IPS-18c (cell line): ENCODE results near the gene MTMR11.
"Not testable (repeated sequence)": the region's sequence is repeated elsewhere in the genome, so short reads cannot be mapped to it uniquely, and the experiment has no call there.

Source experiments
- H3K4me3 ChIP-seq: 2 replicates; pipeline ENCODE4 v1.7.0; 2013; ENCODE audit warnings: low read depth, mild to moderate bottlenecking, low read length, moderate library complexity; ENCODE audit not compliant: insufficient read depth
- H3K9me3 ChIP-seq: one replicate; pipeline ENCODE4 v1.6.1; 2013; ENCODE audit warnings: mild to moderate bottlenecking, low read length, moderate library complexity; ENCODE audit not compliant: control insufficient read depth, insufficient read depth

MTMR11 gene

GRCh38 chr1:149936170-149936991 lies at the start of gene MTMR11:
TSS of gene MTMR11 (minus strand) at chr1:149936879. CDS start at chr1:149936647, 232 bp downstream.
- peaks cover 4% of the 10 kb centered on the region for H3K9me3 ChIP-seq
- H3K4me3 ChIP-seq = peak within 1 kb of the TSS; percentile 49

GRCh38 chr1:149979972-149980540 lies 43.4 kb upstream of the MTMR11 start:
- no peak overlapping the region for H3K4me3 ChIP-seq
- H3K9me3 ChIP-seq = no peaks in the 10 kb centered on the region

GRCh38 chr1:149979245-149979971 lies 42.7 kb upstream of the MTMR11 start:
- no peak overlapping the region for H3K4me3 ChIP-seq

GRCh38 chr1:149978547-149979023 lies 41.9 kb upstream of the MTMR11 start:
- H3K9me3 ChIP-seq = no peaks in the 10 kb centered on the region
- H3K4me3 ChIP-seq = no peak overlapping the region

More at GRCh38 chr1:149979245-149979971, 42.7 kb upstream of the MTMR11 start:
- no peaks in the 10 kb centered on the region for H3K9me3 ChIP-seq

- H3K4me3 ChIP-seq = no peak overlapping the region
- H3K9me3 ChIP-seq = no peaks in the 10 kb centered on the region
Measured at GRCh38 chr1:149977345-149977744, 40.7 kb upstream of the MTMR11 start.

- H3K9me3 ChIP-seq = no peaks in the 10 kb centered on the region
- no peak overlapping the region for H3K4me3 ChIP-seq
Measured at GRCh38 chr1:149972547-149972946, 35.9 kb upstream of the MTMR11 start.

GRCh38 chr1:149967646-149968045 lies 31.0 kb upstream of the MTMR11 start:
- no peaks in the 10 kb centered on the region for H3K9me3 ChIP-seq
- H3K4me3 ChIP-seq = no peak overlapping the region

- no peaks in the 10 kb centered on the region for H3K9me3 ChIP-seq
- no peak overlapping the region for H3K4me3 ChIP-seq
Measured at GRCh38 chr1:149967041-149967440, 30.4 kb upstream of the MTMR11 start.

GRCh38 chr1:149966405-149966804 lies 29.7 kb upstream of the MTMR11 start:
- Histone ChIP-seq H3K4me3 (no peak overlapping the region), H3K9me3 (no peaks in the 10 kb centered on the region)

- Histone ChIP-seq H3K4me3 (no peak overlapping the region), H3K9me3 (no peaks in the 10 kb centered on the region)
Measured at GRCh38 chr1:149965440-149965839, 28.8 kb upstream of the MTMR11 start.

GRCh38 chr1:149963358-149963757 lies 26.7 kb upstream of the MTMR11 start:
- Histone ChIP-seq H3K9me3 (peaks cover 3% of the 10 kb centered on the region), H3K4me3 (no peak overlapping the region)

GRCh38 chr1:149962736-149963135 lies 26.1 kb upstream of the MTMR11 start:
- Histone ChIP-seq H3K4me3 (no peak overlapping the region), H3K9me3 (peaks cover 7% of the 10 kb centered on the region)

GRCh38 chr1:149962039-149962647 lies 25.5 kb upstream of the MTMR11 start:
- Histone ChIP-seq H3K9me3 (peaks cover 9% of the 10 kb centered on the region), H3K4me3 (no peak overlapping the region)

- not testable (repeated sequence) for H3K9me3 ChIP-seq, H3K4me3 ChIP-seq
Measured at GRCh38 chr1:149957548-149957947, 20.9 kb upstream of the MTMR11 start.

GRCh38 chr1:149949911-149950310 lies 13.2 kb upstream of the MTMR11 start:
- H3K9me3 ChIP-seq = no peaks in the 10 kb centered on the region
- no peak overlapping the region for H3K4me3 ChIP-seq

GRCh38 chr1:149945206-149945605 lies 8.5 kb upstream of the MTMR11 start:
- Histone ChIP-seq H3K4me3 (no peak overlapping the region), H3K9me3 (no peaks in the 10 kb centered on the region)

- Histone ChIP-seq H3K9me3 (peaks cover 1% of the 10 kb centered on the region), H3K4me3 (no peak overlapping the region)
Measured at GRCh38 chr1:149942885-149943284, 6.2 kb upstream of the MTMR11 start.
